ENCODE results near the gene RELN.
"Not testable (repeated sequence)": the region's sequence is repeated elsewhere in the genome, so short reads cannot be mapped to it uniquely, and the experiment has no call there.

RELN gene

DNA sequence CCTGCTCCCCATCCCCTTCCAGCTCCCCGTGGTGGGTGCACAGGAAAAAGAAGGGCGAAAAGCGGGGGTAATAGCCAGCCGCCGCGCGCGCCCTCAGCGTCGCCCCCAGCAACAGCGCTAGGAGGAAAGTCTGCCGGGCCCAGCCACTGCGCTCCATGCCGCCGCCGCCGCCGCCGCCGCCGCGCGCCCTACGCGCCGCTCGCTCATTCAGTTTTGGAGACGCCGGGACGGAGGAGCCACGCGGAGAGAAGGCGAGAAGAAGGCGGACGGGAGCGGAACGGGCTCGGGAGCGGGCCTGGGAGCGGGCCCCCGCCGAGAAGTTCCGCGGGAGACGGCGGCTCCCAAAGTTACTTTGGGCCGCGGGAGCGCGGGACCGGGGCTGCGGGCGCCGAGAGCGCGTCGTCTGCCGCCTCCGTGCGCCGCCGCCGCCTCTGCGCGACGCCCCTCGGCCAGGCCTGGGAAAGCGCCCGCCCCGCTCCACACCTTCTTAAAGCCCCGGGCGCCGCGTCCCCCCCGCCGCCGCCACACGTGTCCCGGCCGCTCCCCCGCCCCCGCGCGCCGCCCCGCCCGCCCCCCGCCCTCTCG is at the start of gene RELN:
Gene RELN (minus strand): TSS at position 459 of the 585 bp plus-strand sequence. CDS start 302 bp downstream, at position 157.
- Histone ChIP-seq H3K9me3 (ENCODE audit: control insufficient read depth, low read length) (no peaks in the 10 kb centered on the region), H3K36me3 (ENCODE audit: control insufficient read depth, insufficient read depth, low read length) (no peaks in the 10 kb centered on the region), H3K4me3 (ENCODE audit: low read length) (no peak within 1 kb of the TSS), H3K9ac (ENCODE audit: low read length) (no peak within 1 kb of the TSS), H3K4me1 (ENCODE audit: control insufficient read depth, insufficient read depth, low read length) (no peaks in the 10 kb centered on the region), H3K27me3 (ENCODE audit: control insufficient read depth, insufficient read depth, low read length) (peaks cover 31% of the 10 kb centered on the region)

DNA sequence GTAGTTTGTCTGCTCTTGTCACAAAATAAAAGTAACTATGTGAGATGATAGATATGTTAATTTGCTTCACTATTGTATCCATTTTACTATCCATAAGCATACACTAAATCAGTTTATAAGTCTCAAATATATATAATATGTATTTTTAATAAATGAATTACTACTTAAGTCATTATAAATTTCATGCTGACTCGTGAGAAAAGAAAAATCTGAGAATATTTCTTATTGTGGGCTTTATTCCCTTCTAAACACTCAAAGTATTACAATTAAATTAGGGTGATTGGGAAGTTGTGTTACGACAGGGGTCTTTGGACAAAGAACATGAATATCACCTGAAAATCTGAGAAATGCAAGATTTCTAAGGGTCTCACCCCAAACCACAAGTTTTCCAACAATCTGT is 48.7 kb upstream of the RELN start:
- Histone ChIP-seq H3K9me3 (ENCODE audit: control insufficient read depth, low read length) (no peaks in the 10 kb centered on the region), H3K36me3 (ENCODE audit: control insufficient read depth, insufficient read depth, low read length) (no peaks in the 10 kb centered on the region), H3K4me1 (ENCODE audit: control insufficient read depth, insufficient read depth, low read length) (no peaks in the 10 kb centered on the region), H3K27me3 (ENCODE audit: control insufficient read depth, insufficient read depth, low read length) (no peaks in the 10 kb centered on the region), H3K4me3 (ENCODE audit: low read length) (no peak overlapping the region), H3K9ac (ENCODE audit: low read length) (no peak overlapping the region)

DNA sequence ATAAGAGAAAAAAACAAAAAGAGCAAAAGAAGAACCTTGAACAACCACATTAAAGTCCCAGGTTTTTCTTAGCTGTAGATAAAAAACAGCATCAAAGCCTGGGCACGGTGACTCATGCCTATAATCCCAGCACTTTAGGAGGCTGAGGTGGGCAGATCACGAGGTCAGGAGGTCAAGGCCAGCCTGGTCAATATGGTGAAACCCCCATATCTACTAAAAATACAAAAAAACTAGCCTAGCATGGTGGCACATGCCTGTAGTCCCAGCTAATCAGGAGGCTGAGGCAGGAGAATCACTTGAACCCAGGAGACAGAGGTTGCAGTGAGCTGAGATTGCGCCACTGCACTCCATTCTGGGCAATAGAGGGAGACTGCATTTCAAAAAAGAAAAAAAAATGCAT is 47.4 kb upstream of the RELN start:
- not testable (repeated sequence) for H3K9me3 ChIP-seq (ENCODE audit: control insufficient read depth, low read length); H3K4me1 ChIP-seq (ENCODE audit: control insufficient read depth, insufficient read depth, low read length); H3K4me3 ChIP-seq (ENCODE audit: low read length); H3K27me3 ChIP-seq (ENCODE audit: control insufficient read depth, insufficient read depth, low read length); H3K36me3 ChIP-seq (ENCODE audit: control insufficient read depth, insufficient read depth, low read length); H3K9ac ChIP-seq (ENCODE audit: low read length)

DNA sequence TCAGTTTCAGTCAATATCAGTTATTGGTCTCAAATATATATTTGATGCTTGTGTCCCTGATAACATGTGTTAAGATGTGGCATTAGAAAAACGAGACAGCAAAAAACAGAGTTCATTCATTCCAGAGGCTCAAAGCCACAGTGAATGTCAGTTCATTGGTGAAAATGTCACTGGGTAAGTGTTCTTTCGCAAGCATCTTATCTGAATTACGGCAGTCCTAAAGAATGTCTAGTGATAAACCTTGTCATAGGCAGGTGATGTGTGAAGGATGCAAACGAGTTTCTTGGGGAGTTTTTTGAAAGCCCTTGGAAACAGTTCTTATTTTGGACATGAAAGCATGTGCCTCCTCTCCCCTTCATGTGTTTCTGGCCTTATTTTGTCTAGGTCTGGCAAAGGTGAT is 45.9 kb upstream of the RELN start:
- no peaks in the 10 kb centered on the region for H3K9me3 ChIP-seq (ENCODE audit: control insufficient read depth, low read length)
- H3K4me1 ChIP-seq (ENCODE audit: control insufficient read depth, insufficient read depth, low read length) = no peaks in the 10 kb centered on the region
- H3K9ac ChIP-seq (ENCODE audit: low read length) = no peak overlapping the region
- no peak overlapping the region for H3K4me3 ChIP-seq (ENCODE audit: low read length)
- no peaks in the 10 kb centered on the region for H3K27me3 ChIP-seq (ENCODE audit: control insufficient read depth, insufficient read depth, low read length)
- H3K36me3 ChIP-seq (ENCODE audit: control insufficient read depth, insufficient read depth, low read length) = no peaks in the 10 kb centered on the region

DNA sequence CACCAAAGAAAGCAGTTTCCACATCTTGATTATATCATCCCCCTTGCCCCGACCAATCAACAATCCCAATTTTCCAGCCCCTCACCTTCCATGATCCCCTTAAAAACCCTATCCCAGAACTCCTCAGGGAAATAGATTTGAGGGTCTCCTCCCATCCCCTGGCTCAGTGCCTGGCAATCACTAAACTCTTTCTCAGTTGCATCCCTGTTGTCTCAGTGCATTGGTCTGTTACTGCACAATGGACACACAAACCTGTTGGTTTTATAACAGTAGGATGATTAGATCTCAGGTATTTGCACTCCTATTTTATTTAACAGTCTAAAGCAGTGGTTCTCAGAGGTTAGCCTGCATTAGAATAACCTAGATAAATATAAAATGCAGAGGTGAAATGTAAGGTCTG is 45.2 kb upstream of the RELN start:
- Histone ChIP-seq H3K9me3 (ENCODE audit: control insufficient read depth, low read length) (no peaks in the 10 kb centered on the region), H3K9ac (ENCODE audit: low read length) (no peak overlapping the region), H3K36me3 (ENCODE audit: control insufficient read depth, insufficient read depth, low read length) (no peaks in the 10 kb centered on the region), H3K4me3 (ENCODE audit: low read length) (no peak overlapping the region), H3K27me3 (ENCODE audit: control insufficient read depth, insufficient read depth, low read length) (no peaks in the 10 kb centered on the region), H3K4me1 (ENCODE audit: control insufficient read depth, insufficient read depth, low read length) (no peaks in the 10 kb centered on the region)

DNA sequence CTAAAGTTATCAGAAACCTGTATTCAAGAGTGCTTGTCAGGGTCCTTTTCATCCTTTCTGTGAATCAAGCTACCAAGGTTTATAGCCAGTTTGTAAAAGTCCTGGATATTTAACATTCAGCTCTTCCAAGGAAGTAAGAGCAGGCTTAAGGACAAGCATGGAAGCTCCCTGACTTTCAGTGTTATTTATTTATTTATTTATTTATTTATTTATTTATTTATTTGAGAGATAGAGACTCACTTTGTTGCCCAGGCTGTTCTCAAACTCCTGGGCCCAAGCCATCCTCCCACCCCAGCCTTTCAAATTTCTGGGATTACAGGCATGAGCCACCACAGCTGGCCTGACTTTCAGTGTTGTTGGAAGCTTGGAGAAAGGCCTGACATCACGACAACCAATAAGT is 44.4 kb upstream of the RELN start:
- Histone ChIP-seq H3K9ac (ENCODE audit: low read length) (no peak overlapping the region), H3K9me3 (ENCODE audit: control insufficient read depth, low read length) (no peaks in the 10 kb centered on the region)

DNA sequence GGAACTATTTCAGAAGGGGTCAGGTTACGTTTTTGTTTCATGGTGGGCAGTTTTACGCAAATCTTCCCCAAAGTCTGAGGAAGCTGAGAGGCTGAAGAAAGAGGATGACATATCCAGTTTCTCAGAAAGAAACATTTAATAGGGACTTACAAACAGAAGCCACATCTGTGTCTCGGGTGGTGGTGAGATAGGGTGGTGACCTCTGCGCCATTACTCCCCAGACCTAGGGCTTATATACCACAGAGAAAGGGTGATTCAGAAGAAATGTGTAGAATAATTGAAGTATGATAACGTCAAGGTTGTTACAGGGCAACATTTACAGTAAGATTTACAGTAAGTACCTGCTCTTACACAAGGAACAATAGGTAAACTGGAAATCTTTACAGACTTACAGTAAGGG is 43.0 kb upstream of the RELN start:
- H3K9ac ChIP-seq (ENCODE audit: low read length) = no peak overlapping the region

More for the DNA sequence above, 44.4 kb upstream of the RELN start:
- H3K4me3 ChIP-seq (ENCODE audit: low read length) = no peak overlapping the region
- H3K27me3 ChIP-seq (ENCODE audit: control insufficient read depth, insufficient read depth, low read length) = no peaks in the 10 kb centered on the region
- no peaks in the 10 kb centered on the region for H3K4me1 ChIP-seq (ENCODE audit: control insufficient read depth, insufficient read depth, low read length)
- no peaks in the 10 kb centered on the region for H3K36me3 ChIP-seq (ENCODE audit: control insufficient read depth, insufficient read depth, low read length)

DNA sequence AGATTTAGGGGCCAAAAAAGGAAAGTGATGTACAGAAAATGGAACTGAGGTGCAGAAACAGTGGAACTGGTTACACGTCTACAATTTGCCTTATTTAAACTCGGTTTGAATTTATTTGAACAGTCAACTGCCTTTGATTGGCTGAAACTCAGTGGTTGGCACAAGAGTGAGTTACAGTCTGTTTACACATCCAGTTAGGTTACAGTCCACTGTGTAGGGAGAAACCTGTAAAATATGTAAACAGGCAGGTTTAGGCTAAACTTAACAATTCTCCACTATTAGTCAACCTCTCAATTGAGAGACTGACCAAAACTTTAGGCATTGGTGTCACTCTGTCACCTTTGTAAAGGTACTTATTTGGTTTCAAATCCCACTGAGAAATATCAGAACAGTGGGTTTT is 40.3 kb upstream of the RELN start:
- Histone ChIP-seq H3K9me3 (ENCODE audit: control insufficient read depth, low read length) (no peaks in the 10 kb centered on the region), H3K4me3 (ENCODE audit: low read length) (no peak overlapping the region)

More for the DNA sequence above, 43.0 kb upstream of the RELN start:
- H3K27me3 ChIP-seq (ENCODE audit: control insufficient read depth, insufficient read depth, low read length) = no peaks in the 10 kb centered on the region
- H3K36me3 ChIP-seq (ENCODE audit: control insufficient read depth, insufficient read depth, low read length) = no peaks in the 10 kb centered on the region
- H3K4me3 ChIP-seq (ENCODE audit: low read length) = no peak overlapping the region
- no peaks in the 10 kb centered on the region for H3K9me3 ChIP-seq (ENCODE audit: control insufficient read depth, low read length)
- no peaks in the 10 kb centered on the region for H3K4me1 ChIP-seq (ENCODE audit: control insufficient read depth, insufficient read depth, low read length)

DNA sequence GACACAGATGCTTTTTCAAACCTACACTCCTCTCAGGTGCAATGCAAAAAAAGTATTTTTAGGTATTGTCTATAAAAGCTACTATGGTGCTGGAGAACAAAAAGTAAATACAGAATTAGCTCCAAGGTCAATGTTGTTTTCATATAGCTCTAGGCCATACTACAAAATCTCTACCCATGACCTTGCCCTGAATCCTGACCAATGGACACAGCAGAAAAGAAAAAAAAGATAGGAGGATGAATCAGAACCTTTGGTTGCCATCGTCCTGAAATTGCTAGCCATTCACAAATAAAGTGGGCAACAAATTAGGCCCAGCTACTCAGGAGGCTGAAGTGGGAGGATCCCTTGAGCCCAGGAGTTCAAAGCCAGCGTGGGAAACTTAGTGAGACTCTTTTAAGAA is 35.2 kb upstream of the RELN start:
- Histone ChIP-seq H3K27me3 (ENCODE audit: control insufficient read depth, insufficient read depth, low read length) (no peaks in the 10 kb centered on the region), H3K4me3 (ENCODE audit: low read length) (no peak overlapping the region), H3K9me3 (ENCODE audit: control insufficient read depth, low read length) (no peaks in the 10 kb centered on the region), H3K9ac (ENCODE audit: low read length) (no peak overlapping the region), H3K36me3 (ENCODE audit: control insufficient read depth, insufficient read depth, low read length) (no peaks in the 10 kb centered on the region), H3K4me1 (ENCODE audit: control insufficient read depth, insufficient read depth, low read length) (no peaks in the 10 kb centered on the region)

More for the DNA sequence above, 40.3 kb upstream of the RELN start:
- H3K27me3 ChIP-seq (ENCODE audit: control insufficient read depth, insufficient read depth, low read length) = no peaks in the 10 kb centered on the region
- no peaks in the 10 kb centered on the region for H3K4me1 ChIP-seq (ENCODE audit: control insufficient read depth, insufficient read depth, low read length)
- no peak overlapping the region for H3K9ac ChIP-seq (ENCODE audit: low read length)
- no peaks in the 10 kb centered on the region for H3K36me3 ChIP-seq (ENCODE audit: control insufficient read depth, insufficient read depth, low read length)

DNA sequence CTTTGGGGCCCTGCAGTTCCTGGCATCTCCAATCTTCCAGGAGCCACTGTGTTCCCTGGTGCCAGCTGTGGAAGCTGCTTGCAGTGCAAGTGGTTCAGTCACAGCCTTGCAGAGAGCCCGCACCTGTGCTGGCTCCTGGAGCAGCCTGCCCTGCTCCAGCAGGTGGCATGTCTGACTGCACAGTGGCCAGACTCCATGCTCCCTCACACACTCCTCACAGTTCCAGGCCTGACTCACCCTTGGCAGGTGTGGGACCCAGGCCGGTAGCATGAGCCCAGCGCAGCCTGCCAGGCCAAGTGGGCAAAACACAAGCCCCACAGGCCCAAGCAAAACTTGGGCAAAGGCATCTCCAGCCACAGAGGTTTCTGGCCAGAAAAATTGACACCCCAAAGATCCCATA is 33.6 kb upstream of the RELN start:
- H3K4me3 ChIP-seq (ENCODE audit: low read length) = no peak overlapping the region

DNA sequence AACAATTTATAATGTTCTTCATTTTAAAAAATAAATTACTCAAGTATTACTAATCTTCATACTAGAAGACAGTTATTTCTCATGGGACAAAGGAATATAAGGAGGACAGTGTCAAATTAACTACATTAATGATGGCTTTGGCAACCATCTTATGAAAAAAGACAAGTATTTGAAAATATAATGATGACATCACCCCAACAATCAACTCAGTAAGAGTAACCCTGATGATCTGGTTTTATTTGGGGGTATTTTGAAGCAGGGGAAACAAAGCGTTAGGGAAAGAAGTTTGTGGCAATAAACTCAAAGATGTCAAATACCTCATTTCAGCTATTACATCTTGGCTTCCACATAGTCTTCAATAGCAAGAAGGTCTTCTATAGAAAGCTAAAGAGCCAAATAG is 29.0 kb upstream of the RELN start:
- Histone ChIP-seq H3K4me3 (ENCODE audit: low read length) (no peak overlapping the region), H3K4me1 (ENCODE audit: control insufficient read depth, insufficient read depth, low read length) (no peaks in the 10 kb centered on the region), H3K27me3 (ENCODE audit: control insufficient read depth, insufficient read depth, low read length) (no peaks in the 10 kb centered on the region), H3K9ac (ENCODE audit: low read length) (no peak overlapping the region), H3K36me3 (ENCODE audit: control insufficient read depth, insufficient read depth, low read length) (no peaks in the 10 kb centered on the region), H3K9me3 (ENCODE audit: control insufficient read depth, low read length) (no peaks in the 10 kb centered on the region)

More for the DNA sequence above, 33.6 kb upstream of the RELN start:
- no peak overlapping the region for H3K9ac ChIP-seq (ENCODE audit: low read length)
- no peaks in the 10 kb centered on the region for H3K27me3 ChIP-seq (ENCODE audit: control insufficient read depth, insufficient read depth, low read length)
- no peaks in the 10 kb centered on the region for H3K9me3 ChIP-seq (ENCODE audit: control insufficient read depth, low read length)
- H3K4me1 ChIP-seq (ENCODE audit: control insufficient read depth, insufficient read depth, low read length) = no peaks in the 10 kb centered on the region
- no peaks in the 10 kb centered on the region for H3K36me3 ChIP-seq (ENCODE audit: control insufficient read depth, insufficient read depth, low read length)

DNA sequence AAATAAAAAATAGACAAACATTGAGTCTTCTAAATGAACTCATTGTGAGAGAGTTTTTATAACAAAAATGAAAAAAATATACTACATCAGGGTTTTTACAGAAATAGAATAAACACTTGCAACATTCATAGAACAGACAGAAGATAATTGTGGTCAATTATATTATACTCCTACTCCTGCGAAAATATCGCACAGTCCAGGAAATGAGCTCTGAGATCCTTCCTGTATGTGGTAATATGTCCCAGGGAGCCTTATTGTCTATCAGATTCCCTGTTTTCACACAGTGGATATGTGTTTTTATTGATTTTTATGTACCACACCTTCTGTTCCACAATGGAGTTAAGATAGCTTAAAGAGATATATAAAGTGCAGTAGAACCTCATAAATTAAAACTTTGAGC is 27.5 kb upstream of the RELN start:
- H3K27me3 ChIP-seq (ENCODE audit: control insufficient read depth, insufficient read depth, low read length) = no peaks in the 10 kb centered on the region
- no peaks in the 10 kb centered on the region for H3K36me3 ChIP-seq (ENCODE audit: control insufficient read depth, insufficient read depth, low read length)
- no peaks in the 10 kb centered on the region for H3K9me3 ChIP-seq (ENCODE audit: control insufficient read depth, low read length)
- no peak overlapping the region for H3K9ac ChIP-seq (ENCODE audit: low read length)
- H3K4me1 ChIP-seq (ENCODE audit: control insufficient read depth, insufficient read depth, low read length) = no peaks in the 10 kb centered on the region
- H3K4me3 ChIP-seq (ENCODE audit: low read length) = no peak overlapping the region

DNA sequence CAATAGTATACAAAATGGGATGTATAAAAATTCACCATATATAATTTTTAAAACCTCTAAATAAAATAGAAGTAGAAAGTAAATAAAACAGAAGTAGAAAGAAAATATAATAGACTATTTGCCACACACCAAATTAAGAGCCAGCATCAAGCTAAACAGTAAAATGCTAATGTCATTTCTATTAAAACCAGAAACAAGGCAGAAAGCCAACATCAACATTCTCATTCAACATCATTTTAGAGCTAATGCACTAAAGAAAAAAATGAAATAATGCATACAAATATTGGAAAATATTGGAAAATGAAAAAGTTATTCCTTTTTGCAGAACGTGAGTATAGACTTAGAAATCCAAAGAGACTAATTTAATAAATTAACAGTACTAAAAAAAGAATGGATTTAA is 23.4 kb upstream of the RELN start:
- Histone ChIP-seq H3K36me3 (ENCODE audit: control insufficient read depth, insufficient read depth, low read length) (no peaks in the 10 kb centered on the region), H3K4me1 (ENCODE audit: control insufficient read depth, insufficient read depth, low read length) (no peaks in the 10 kb centered on the region), H3K9ac (ENCODE audit: low read length) (no peak overlapping the region), H3K4me3 (ENCODE audit: low read length) (no peak overlapping the region), H3K9me3 (ENCODE audit: control insufficient read depth, low read length) (no peaks in the 10 kb centered on the region), H3K27me3 (ENCODE audit: control insufficient read depth, insufficient read depth, low read length) (no peaks in the 10 kb centered on the region)

Measured in mucosa of stomach (tissue), 1 donor.